Astrocyte (in vitro differentiated cells and primary cell): ENCODE results near the gene RANBP1. TPM values are rescaled to one million over a fixed set of nuclear protein-coding genes. Genes with fewer than 3 reads are reported as not detected.

Experiments used
- DNase-seq: peaks from one replicate; pipeline ENCODE4 v3.0.0-alpha.2; 2010; ENCODE audit warnings: low read depth
- FAIRE-seq: peaks from 2 replicates; lab custom pipeline; 2011; peaks lifted over from hg19 to GRCh38; lab: Jason Lieb, UNC
- H2AFZ ChIP-seq: 2 replicates; pipeline ENCODE4 v1.6.0; 2012; ENCODE audit warnings: low read depth, low read length, inconsistent platforms
- H3K27ac ChIP-seq: 2 replicates; pipeline ENCODE4 v1.5.1; 2011; ENCODE audit warnings: low read depth, low read length, inconsistent platforms
- H3K27me3 ChIP-seq: 2 replicates; pipeline ENCODE4 v1.6.0; 2011; ENCODE audit warnings: low read length, inconsistent platforms; ENCODE audit not compliant: insufficient read depth
- H3K36me3 ChIP-seq: 2 replicates; pipeline ENCODE4 v1.5.1; 2011; ENCODE audit warnings: low read length, inconsistent platforms; ENCODE audit not compliant: insufficient read depth
- H3K4me1 ChIP-seq: 2 replicates; pipeline ENCODE4 v1.5.1; 2011; ENCODE audit warnings: low read length, inconsistent platforms; ENCODE audit not compliant: insufficient read depth
- H3K4me2 ChIP-seq: 2 replicates; pipeline ENCODE4 v1.6.0; 2012; ENCODE audit warnings: low read length, inconsistent platforms
- H3K4me3 ChIP-seq: 2 replicates; pipeline ENCODE4 v1.5.1; 2011; ENCODE audit warnings: low read depth, mild to moderate bottlenecking, low read length, inconsistent platforms; ENCODE audit not compliant: insufficient read depth
- H3K79me2 ChIP-seq: 2 replicates; pipeline ENCODE4 v1.6.0; 2012; ENCODE audit warnings: mild to moderate bottlenecking, low read length, inconsistent platforms; ENCODE audit not compliant: insufficient read depth
- H3K9ac ChIP-seq: 2 replicates; pipeline ENCODE4 v1.6.0; 2012; ENCODE audit warnings: mild to moderate bottlenecking, low read length, inconsistent platforms
- H3K9me3 ChIP-seq: 2 replicates; pipeline ENCODE4 v1.5.1; 2012; ENCODE audit warnings: low read depth, mild to moderate bottlenecking, low read length, inconsistent platforms; ENCODE audit not compliant: insufficient read depth
- H4K20me1 ChIP-seq: 2 replicates; pipeline ENCODE4 v1.6.0; 2012; ENCODE audit warnings: low read length, inconsistent platforms; ENCODE audit not compliant: insufficient read depth
- H3K27ac Mint-ChIP-seq: one replicate; pipeline ENCODE4 v1.8.0; 2021; ENCODE audit warnings: mild to moderate bottlenecking, mixed read lengths; ENCODE audit not compliant: unreplicated experiment
- H3K27me3 Mint-ChIP-seq: one replicate; pipeline ENCODE4 v1.8.0; 2021; ENCODE audit warnings: low read depth, mixed read lengths; ENCODE audit not compliant: unreplicated experiment
- H3K36me3 Mint-ChIP-seq: one replicate; pipeline ENCODE4 v1.8.0; 2021; ENCODE audit warnings: low read depth, mixed read lengths; ENCODE audit not compliant: unreplicated experiment
- H3K4me1 Mint-ChIP-seq: one replicate; pipeline ENCODE4 v1.8.0; 2021; ENCODE audit warnings: low read depth, mixed read lengths; ENCODE audit not compliant: unreplicated experiment
- H3K4me3 Mint-ChIP-seq: one replicate; pipeline ENCODE4 v1.8.0; 2021; ENCODE audit warnings: mild to moderate bottlenecking, moderate library complexity, mixed read lengths; ENCODE audit not compliant: unreplicated experiment
- H3K9me3 Mint-ChIP-seq: one replicate; pipeline ENCODE4 v1.8.0; 2021; ENCODE audit warnings: mild to moderate bottlenecking, mixed read lengths; ENCODE audit not compliant: unreplicated experiment
- CTCF ChIP-seq: IDR thresholded peaks from 2 replicates; pipeline ENCODE4 v1.5.1; 2011; ENCODE audit warnings: low read depth, mild to moderate bottlenecking, inconsistent platforms, low read length, moderate library complexity; ENCODE audit not compliant: insufficient read depth
- EZH2 ChIP-seq: IDR thresholded peaks from 2 replicates; pipeline ENCODE4 v1.6.1; 2012; ENCODE audit warnings: mild to moderate bottlenecking, low read length, inconsistent platforms; ENCODE audit not compliant: insufficient read depth
- total RNA-seq: library from RNA; stranded (reverse); gene quantifications from 2 replicates; pipeline ENCODE4 v1.2.1, GENCODE V29; 2021

RANBP1 gene
- total RNA-seq, 1 donor from 2014 or later: 164 TPM

GRCh38 chr22:20143883-20144665, 28.2 kb downstream of the RANBP1 start:
- no peak for DNase-seq
- no peaks in the 10 kb centered on the region for H3K36me3 ChIP-seq
- TF ChIP-seq EZH2: no peak
- no peak for TF ChIP-seq CTCF
- H3K9ac ChIP-seq: no peak overlapping the region
- no peaks in the 10 kb centered on the region for H3K27me3 Mint-ChIP-seq
- H3K9me3 ChIP-seq: no peaks in the 10 kb centered on the region
- no peak overlapping the region for H3K4me3 Mint-ChIP-seq
- H3K4me1 Mint-ChIP-seq: peaks cover 10% of the 10 kb centered on the region
- no peak for FAIRE-seq
- no peaks in the 10 kb centered on the region for H3K27me3 ChIP-seq
- peaks cover 20% of the 10 kb centered on the region for H4K20me1 ChIP-seq
- H3K4me1 ChIP-seq: peaks cover 15% of the 10 kb centered on the region
- no peaks in the 10 kb centered on the region for H3K9me3 Mint-ChIP-seq
- H2AFZ ChIP-seq: no peak overlapping the region
- no peak overlapping the region for H3K4me3 ChIP-seq
- H3K27ac ChIP-seq: no peak overlapping the region
- H3K27ac Mint-ChIP-seq: no peak overlapping the region
- peaks cover 19% of the 10 kb centered on the region for H3K79me2 ChIP-seq
- H3K36me3 Mint-ChIP-seq: peaks cover 8% of the 10 kb centered on the region
- H3K4me2 ChIP-seq: no peak overlapping the region

- peaks cover 7% of the 10 kb centered on the region for H3K4me1 Mint-ChIP-seq
- H3K9ac ChIP-seq: no peak overlapping the region
- no peaks in the 10 kb centered on the region for H3K27me3 Mint-ChIP-seq
- DNase-seq: no peak
- no peaks in the 10 kb centered on the region for H3K36me3 ChIP-seq
- H3K4me2 ChIP-seq: no peak overlapping the region
- H3K36me3 Mint-ChIP-seq: peaks cover 3% of the 10 kb centered on the region
- FAIRE-seq: no peak
- TF ChIP-seq EZH2 (no peak), CTCF (no peak)
- H3K4me3 Mint-ChIP-seq: no peak overlapping the region
- no peaks in the 10 kb centered on the region for H3K9me3 Mint-ChIP-seq
- peaks cover 19% of the 10 kb centered on the region for H4K20me1 ChIP-seq
- no peak overlapping the region for H3K4me3 ChIP-seq
- H3K9me3 ChIP-seq: no peaks in the 10 kb centered on the region
- H3K27me3 ChIP-seq: no peaks in the 10 kb centered on the region
- no peak overlapping the region for H3K27ac Mint-ChIP-seq
- H3K79me2 ChIP-seq: peaks cover 8% of the 10 kb centered on the region
- peaks cover 15% of the 10 kb centered on the region for H3K4me1 ChIP-seq
- H2AFZ ChIP-seq: no peak overlapping the region
- no peak overlapping the region for H3K27ac ChIP-seq
Measured at GRCh38 chr22:20145206-20145831, 29.4 kb downstream of the RANBP1 start.

- Mint-ChIP-seq H3K36me3 (peaks cover 3% of the 10 kb centered on the region), H3K27ac (no peak overlapping the region), H3K9me3 (no peaks in the 10 kb centered on the region), H3K27me3 (no peaks in the 10 kb centered on the region), H3K4me3 (no peak overlapping the region), H3K4me1 (peaks cover 7% of the 10 kb centered on the region)
- H3K27me3 ChIP-seq: no peaks in the 10 kb centered on the region
- peaks cover 15% of the 10 kb centered on the region for H3K4me1 ChIP-seq
- no peaks in the 10 kb centered on the region for H3K36me3 ChIP-seq
- DNase-seq (no peak), FAIRE-seq (no peak)
- H4K20me1 ChIP-seq: peaks cover 19% of the 10 kb centered on the region
- H3K27ac ChIP-seq: no peak overlapping the region
- no peaks in the 10 kb centered on the region for H3K9me3 ChIP-seq
- H3K4me2 ChIP-seq: no peak overlapping the region
- H2AFZ ChIP-seq: no peak overlapping the region
- peaks cover 5% of the 10 kb centered on the region for H3K79me2 ChIP-seq
- H3K4me3 ChIP-seq: no peak overlapping the region
- no peak overlapping the region for H3K9ac ChIP-seq
- TF ChIP-seq EZH2: no peak
- TF ChIP-seq CTCF: no peak
Measured at GRCh38 chr22:20145832-20146223, 29.9 kb downstream of the RANBP1 start.
